HG03095 (cell line): Measurements from ENCODE around the gene DENND4A.

Source experiments
- ATAC-seq: cut with Tn5 transposase; IDR thresholded peaks from one replicate; pipeline ENCODE4 v1.9.1; 2021; ENCODE audit warnings: moderate library complexity; ENCODE audit not compliant: unreplicated experiment

Gene DENND4A

GRCh38 chr15:65688462-65688861, 103.6 kb downstream of the DENND4A start:
- no peak for ATAC-seq

- ATAC-seq = no peak
Measured at GRCh38 chr15:65682404-65682911, 109.6 kb downstream of the DENND4A start.

GRCh38 chr15:65680544-65680943, 111.5 kb downstream of the DENND4A start:
- no peak for ATAC-seq

- no peak for ATAC-seq
Measured at GRCh38 chr15:65676123-65676522, 116.0 kb downstream of the DENND4A start.

GRCh38 chr15:65675551-65675950, 116.5 kb downstream of the DENND4A start:
- no peak for ATAC-seq

GRCh38 chr15:65666257-65666656, 125.8 kb downstream of the DENND4A start:
- ATAC-seq = no peak

DNA sequence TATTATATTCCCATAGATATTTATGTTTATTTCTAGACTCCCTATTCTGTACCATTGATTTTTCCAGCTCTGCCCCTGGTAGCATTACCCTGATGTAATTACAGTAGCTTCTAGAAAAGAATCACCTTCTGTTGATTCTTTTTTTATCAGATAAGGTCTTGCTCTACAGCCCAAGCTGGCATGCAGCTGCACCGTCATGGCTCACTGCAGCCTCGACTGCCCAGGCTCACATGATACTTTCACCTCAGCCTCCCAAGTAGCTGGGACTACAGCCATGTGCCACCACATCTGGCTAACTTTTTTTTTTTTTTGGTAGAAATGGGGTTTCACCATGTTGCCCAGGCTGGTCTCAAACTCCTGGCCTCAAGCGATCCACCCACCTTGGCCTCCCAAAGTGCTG, 128.6 kb downstream of the DENND4A start:
- no peak for ATAC-seq

DNA sequence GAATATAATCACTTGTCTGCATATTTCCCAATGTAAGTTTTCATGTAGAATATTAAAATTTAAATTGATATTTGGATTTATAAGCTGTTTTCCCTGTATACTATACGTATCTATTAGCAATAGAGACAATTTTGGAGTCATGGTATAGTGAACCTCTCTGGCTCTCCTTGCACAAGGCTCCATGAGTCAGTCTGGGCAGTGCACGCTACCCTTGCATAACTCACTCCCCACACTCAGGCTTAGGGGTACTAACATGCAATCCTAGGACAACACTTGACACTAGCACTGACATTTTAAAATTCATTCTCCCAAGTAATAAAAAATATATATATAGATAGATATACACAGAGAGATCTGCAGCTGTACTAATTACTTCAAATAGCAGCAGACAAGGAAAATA, 131.2 kb downstream of the DENND4A start:
- no peak for ATAC-seq

DNA sequence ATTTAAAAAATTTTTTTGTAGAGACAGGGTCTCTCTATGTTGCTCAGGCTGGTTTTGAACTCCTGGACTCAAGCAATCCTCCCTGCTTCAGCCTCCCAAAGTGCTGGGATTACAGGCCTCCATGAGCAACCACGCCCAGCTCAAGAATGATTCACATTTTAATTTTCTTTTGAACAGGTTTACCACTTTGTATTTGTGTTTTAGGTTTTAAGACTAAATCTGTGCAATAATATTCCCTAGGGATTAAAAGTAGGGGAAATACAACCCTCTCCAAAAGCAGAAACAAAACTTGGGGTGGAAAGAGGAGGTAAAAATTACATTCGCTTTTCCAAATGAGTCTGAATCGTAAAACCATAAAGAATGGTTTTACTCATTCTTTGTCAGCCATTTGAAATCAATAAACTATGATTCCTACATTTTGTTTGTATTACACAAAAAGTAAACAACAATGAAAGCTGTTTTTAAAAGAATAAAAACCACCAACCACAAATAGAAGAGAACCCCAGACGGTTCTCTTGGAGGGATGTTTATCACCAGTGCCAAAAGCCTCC, 132.5 kb downstream of the DENND4A start:
- ATAC-seq = no peak

DNA sequence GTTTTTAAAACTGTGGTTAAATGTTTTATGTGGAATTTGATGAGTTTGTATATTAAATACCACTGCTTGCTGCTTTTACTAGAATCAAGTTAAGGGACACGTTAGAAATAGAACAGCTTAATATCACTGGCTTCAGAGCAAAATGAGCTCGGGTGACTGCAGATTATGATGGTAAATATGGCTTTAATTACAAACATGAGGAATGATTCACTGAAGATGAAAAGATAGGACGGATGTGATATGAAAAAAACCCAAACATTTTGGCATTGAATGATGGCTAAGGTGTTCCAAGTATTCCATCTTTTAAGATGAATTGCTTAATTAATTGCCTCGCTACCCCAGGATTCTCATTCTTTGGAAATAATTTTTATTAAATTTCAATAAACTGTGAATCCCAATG, 136.6 kb downstream of the DENND4A start:
- no peak for ATAC-seq

GRCh38 chr15:65655026-65655425, 137.1 kb downstream of the DENND4A start:
- no peak for ATAC-seq

GRCh38 chr15:65653801-65654521, 138.1 kb downstream of the DENND4A start:
- ATAC-seq = no peak

GRCh38 chr15:65653341-65653740, 138.8 kb downstream of the DENND4A start:
- ATAC-seq = no peak

GRCh38 chr15:65651831-65652749, 140.0 kb downstream of the DENND4A start:
- no peak for ATAC-seq

GRCh38 chr15:65651042-65651322, 141.1 kb downstream of the DENND4A start:
- ATAC-seq = no peak

DNA sequence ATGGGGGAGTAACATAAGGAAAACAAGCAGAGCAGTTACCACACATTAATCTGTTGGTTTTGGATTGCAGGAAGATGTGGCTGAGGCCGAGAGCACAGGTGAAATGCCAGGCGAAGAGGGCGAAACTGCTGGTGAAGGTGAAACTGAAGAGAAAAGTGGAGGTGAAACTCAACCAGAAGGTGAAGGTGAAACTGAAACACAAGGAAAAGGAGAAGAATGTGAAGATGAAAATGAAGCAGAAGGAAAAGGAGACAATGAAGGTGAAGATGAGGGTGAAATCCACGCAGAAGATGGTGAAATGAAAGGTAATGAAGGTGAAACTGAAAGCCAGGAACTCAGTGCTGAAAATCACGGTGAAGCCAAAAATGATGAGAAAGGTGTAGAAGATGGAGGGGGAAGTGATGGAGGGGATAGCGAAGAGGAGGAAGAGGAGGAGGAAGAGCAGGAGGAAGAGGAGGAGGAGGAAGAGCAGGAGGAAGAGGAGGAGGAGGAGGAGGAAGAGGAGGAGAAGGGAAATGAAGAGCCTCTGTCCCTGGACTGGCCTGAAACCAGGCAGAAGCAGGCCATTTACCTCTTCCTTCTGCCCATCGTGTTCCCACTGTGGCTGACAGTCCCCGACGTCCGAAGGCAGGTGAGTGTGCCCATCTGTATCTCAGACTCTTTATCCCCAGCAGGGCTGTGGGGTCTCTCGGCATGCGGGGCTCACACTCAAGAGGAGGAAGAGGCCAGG, 141.6 kb downstream of the DENND4A start:
- no peak for ATAC-seq

- no peak for ATAC-seq
Measured at GRCh38 chr15:65646486-65646885, 145.6 kb downstream of the DENND4A start.

DNA sequence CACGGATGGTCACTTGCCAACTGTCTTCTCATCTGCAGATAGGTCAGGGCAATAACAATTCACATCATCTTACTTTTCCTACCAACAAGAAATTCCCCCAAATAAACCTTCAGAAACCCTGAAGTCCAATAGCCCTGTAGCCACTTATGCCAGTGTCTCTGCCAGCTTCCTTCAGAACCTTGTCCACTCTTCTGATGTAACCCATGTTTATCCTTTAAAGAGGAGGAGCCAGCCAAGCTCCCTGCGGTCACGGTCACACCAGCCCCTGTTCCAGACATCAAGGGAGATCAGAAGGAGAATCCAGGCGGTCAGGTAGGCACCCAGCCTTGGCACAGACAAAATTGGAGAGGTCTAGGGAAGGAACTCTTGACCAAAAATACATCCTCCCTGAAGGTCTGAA, 146.7 kb downstream of the DENND4A start:
- ATAC-seq = no peak

GRCh38 chr15:65644282-65644681, 147.8 kb downstream of the DENND4A start:
- no peak for ATAC-seq

- no peak for ATAC-seq
Measured at GRCh38 chr15:65642594-65642993, 149.5 kb downstream of the DENND4A start.

GRCh38 chr15:65641768-65642475, 150.2 kb downstream of the DENND4A start:
- ATAC-seq = no peak
